SK-N-MC (cell line): ENCODE data around the gene KCNG2.

Experiments
- DNase-seq: peaks from one replicate; pipeline ENCODE4 v3.0.0-alpha.2; 2011; ENCODE audit warnings: low read depth, low spot score
- H3K27ac ChIP-seq: fragments of 200-600 bp; sonication (generic); 2 replicates; pipeline ENCODE4 v1.5.1; 2016; ENCODE audit warnings: mixed run types
- H3K36me3 ChIP-seq: fragments of 200-600 bp; sonication (generic); 2 replicates; pipeline ENCODE4 v1.6.1; 2017; ENCODE audit warnings: antibody characterized with exemption, low read length, mixed read lengths; ENCODE audit not compliant: insufficient read depth
- H3K4me3 ChIP-seq: fragments of 200-600 bp; sonication (generic); 2 replicates; pipeline ENCODE4 v1.5.1; 2016
- H3K9ac ChIP-seq: fragments of 200-600 bp; sonication (generic); 2 replicates; pipeline ENCODE4 v1.8.0; 2017; ENCODE audit warnings: mixed run types, mixed read lengths; ENCODE audit not compliant: insufficient read length
- H3K9me3 ChIP-seq: fragments of 200-600 bp; sonication (generic); 2 replicates; pipeline ENCODE4 v1.6.1; 2017; ENCODE audit warnings: low read depth, mild to moderate bottlenecking, antibody characterized with exemption, low read length, moderate library complexity, mixed read lengths
- EZH2 ChIP-seq: fragments of 200-600 bp; sonication (generic); IDR thresholded peaks from one replicate; pipeline ENCODE4 v1.6.1; 2017; ENCODE audit warnings: antibody characterized with exemption
- FOXP2 ChIP-seq: optimal IDR thresholded peaks from 2 replicates; pipeline ENCODE3; 2011; ENCODE audit warnings: mild to moderate bottlenecking, moderate library complexity; ENCODE audit not compliant: insufficient read depth; ENCODE audit errors: extremely low read length, control extremely low read depth
- POLR2AphosphoS5 ChIP-seq: IDR thresholded peaks from 2 replicates; pipeline ENCODE4 v1.6.1; 2012; ENCODE audit warnings: mild to moderate bottlenecking, low read depth, low read length, borderline replicate concordance

The KCNG2 gene

DNA sequence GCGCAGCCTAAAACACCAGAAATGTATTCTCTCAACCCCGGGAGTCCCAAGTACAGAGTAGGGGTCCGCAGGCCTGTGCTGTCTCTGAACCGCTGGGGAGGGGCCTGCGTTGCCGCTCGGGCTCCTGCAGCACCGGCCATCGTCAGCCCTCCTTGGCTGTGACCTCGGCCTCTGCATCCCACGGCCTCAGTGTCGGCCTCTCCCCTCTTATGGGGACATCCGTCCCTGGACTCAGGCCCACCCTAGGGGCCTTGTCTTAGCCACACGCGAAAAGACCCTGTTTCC, 50.5 kb downstream of the KCNG2 start:
- Histone ChIP-seq H3K9me3 (no peaks in the 10 kb centered on the region), H3K36me3 (no peaks in the 10 kb centered on the region), H3K4me3 (no peak overlapping the region), H3K27ac (no peak overlapping the region), H3K9ac (no peak overlapping the region)
- no peak for DNase-seq
- TF ChIP-seq EZH2 (no peak), POLR2AphosphoS5 (no peak)

DNA sequence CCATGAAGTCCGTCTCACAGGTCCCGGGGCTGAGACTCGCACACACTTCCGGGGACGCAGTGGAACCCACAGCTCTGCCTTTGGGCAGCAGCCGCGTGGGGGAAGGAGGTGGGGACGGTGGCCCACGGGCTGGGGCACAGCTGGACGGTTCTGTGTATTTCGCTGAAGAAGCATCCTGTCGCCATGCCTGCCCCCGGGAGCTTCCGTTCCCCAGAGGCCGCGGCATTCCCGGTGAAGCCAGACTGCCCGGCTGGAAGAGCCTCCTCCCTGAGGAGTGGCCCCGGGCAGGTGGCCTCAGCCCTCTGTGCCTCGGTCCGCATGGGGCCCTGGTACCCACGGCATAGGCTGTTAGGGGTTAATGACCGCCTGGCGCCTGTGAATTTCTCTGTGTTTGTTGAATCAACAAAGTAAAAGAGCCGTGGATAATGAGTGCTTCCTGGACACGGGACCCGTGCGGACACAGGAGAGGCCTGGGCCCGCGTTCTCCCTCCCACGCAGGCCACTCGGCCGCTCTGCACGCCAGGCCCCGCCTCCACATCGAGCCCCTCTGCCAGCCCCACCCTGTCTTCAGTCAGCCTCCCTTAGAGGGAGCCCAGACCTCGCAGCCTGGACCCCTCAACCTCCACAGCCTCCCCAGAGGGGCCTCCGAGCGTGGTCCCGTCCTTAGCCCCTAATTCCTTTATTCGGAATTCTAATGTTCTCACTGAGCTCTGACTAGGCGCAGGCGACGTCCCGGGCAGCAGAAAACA, 51.0 kb downstream of the KCNG2 start:
- Histone ChIP-seq H3K36me3 (no peaks in the 10 kb centered on the region), H3K27ac (no peak overlapping the region), H3K9ac (no peak overlapping the region), H3K9me3 (no peaks in the 10 kb centered on the region), H3K4me3 (no peak overlapping the region)
- TF ChIP-seq FOXP2, result no peak
- no peak for TF ChIP-seq EZH2
- no peak for DNase-seq

DNA sequence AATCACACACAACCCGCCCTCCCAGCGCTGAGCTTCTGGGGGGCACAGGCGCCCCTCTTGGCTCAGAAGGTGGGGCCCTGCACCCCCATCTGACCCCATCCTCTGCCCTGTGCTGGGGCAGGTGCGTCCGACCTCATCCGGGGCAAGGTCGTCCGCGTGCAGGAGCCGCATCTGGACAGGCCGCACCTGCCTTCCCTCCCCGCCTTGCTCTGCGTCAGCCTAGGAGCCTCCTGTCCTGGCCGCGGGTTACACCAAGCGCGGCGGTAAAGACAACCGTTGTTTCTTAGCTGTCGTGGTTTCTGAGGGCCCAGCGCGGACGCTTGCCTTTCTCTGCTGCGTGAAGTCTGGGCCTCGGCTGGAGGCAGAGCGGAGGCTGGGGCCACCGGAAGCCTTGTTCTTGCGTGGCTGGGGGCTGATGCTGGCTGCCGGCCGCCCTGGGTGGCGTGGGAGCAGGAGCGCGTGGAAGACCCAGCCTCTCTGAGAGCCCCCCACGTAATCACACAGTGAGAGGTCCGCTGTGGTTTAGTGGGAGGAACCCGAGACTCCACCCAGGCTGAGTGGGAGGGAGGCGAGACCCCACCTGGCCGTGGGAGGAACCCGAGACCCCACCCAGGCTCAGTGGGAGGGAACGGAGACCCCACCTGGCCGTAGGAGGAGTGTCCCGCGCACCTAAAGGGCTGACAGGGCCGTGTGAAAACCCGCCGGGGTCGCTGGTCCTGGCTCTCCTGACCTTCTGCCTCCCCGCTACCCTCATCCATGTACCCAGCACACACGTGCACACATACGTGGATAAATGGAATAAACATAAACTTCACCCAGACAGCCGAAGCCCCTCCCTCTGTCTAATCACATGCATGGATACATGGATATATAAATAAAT, 51.8 kb downstream of the KCNG2 start:
- Histone ChIP-seq H3K9me3 (no peaks in the 10 kb centered on the region), H3K4me3 (no peak overlapping the region), H3K36me3 (no peaks in the 10 kb centered on the region), H3K27ac (no peak overlapping the region), H3K9ac (no peak overlapping the region)
- no peak for DNase-seq
- TF ChIP-seq POLR2AphosphoS5 (no peak), EZH2 (no peak), FOXP2 (no peak)

DNA sequence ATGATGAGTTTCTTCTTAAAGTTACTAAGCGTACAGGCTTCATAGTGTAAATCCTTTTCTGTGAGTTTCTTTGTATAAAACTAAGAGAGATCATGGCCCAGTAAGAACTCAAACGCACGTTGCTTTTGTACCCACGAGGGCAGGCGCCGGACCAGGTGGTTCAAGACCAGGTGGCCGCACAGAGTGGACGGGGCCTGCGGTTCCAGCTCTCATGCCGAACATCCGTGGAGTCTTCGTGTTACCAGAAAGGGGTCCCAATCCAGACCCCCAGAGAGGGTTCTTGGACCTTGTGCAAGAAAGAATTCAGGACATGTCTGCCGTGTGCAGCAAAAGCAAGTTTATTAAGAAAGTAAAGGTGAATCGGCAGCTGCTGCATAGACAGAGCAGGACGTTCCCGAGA, 53.0 kb downstream of the KCNG2 start:
- DNase-seq, result no peak
- TF ChIP-seq EZH2 (no peak), POLR2AphosphoS5 (no peak), FOXP2 (no peak)
- no peaks in the 10 kb centered on the region for H3K36me3 ChIP-seq
- H3K4me3 ChIP-seq, result no peak overlapping the region
- no peak overlapping the region for H3K27ac ChIP-seq
- no peaks in the 10 kb centered on the region for H3K9me3 ChIP-seq
- H3K9ac ChIP-seq, result no peak overlapping the region

DNA sequence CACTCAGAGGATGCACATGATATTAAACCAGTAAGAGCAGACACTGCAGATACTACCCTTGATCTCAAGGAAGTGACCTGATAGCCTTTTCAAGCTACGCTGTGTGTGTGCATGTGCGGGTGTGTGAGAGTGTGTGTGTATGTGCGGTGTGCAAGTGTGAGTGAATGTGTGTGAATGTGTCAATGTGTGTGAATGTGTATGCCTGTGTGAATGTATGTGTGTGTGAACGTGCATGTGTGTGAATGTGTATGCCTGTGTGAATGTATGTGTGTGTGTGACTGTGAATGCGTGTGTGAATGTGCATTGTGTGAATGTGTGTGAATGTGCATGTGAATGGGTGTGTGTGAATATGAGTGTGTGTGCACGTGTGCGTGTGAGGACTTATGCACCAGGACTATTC, 53.8 kb downstream of the KCNG2 start:
- Histone ChIP-seq H3K36me3 (no peaks in the 10 kb centered on the region), H3K4me3 (no peak overlapping the region), H3K9ac (no peak overlapping the region), H3K9me3 (no peaks in the 10 kb centered on the region), H3K27ac (no peak overlapping the region)
- no peak for DNase-seq
- no peak for TF ChIP-seq POLR2AphosphoS5
- TF ChIP-seq EZH2, result no peak
- no peak for TF ChIP-seq FOXP2

DNA sequence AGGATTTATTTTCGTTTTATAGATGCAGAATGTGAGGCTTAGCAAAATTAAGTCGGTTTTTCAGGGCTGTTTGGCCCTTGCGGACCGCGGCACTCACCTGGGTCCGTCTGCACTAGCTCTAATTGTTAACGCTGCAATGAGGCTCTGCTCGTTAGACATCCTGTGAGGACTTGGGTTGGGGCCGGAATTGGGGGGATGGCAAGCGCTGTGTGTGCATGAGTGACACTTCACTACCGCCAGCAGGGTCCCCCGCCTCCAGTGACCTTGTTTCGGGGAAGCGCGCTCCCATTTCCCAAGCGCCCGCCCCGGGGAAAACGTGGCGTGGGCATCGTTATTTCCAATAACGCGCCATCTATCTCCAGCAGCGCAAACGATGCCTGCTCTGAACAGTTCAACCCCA, 54.2 kb downstream of the KCNG2 start:
- DNase-seq, result no peak
- TF ChIP-seq FOXP2, result no peak
- TF ChIP-seq EZH2, result no peak
- TF ChIP-seq POLR2AphosphoS5, result no peak

DNA sequence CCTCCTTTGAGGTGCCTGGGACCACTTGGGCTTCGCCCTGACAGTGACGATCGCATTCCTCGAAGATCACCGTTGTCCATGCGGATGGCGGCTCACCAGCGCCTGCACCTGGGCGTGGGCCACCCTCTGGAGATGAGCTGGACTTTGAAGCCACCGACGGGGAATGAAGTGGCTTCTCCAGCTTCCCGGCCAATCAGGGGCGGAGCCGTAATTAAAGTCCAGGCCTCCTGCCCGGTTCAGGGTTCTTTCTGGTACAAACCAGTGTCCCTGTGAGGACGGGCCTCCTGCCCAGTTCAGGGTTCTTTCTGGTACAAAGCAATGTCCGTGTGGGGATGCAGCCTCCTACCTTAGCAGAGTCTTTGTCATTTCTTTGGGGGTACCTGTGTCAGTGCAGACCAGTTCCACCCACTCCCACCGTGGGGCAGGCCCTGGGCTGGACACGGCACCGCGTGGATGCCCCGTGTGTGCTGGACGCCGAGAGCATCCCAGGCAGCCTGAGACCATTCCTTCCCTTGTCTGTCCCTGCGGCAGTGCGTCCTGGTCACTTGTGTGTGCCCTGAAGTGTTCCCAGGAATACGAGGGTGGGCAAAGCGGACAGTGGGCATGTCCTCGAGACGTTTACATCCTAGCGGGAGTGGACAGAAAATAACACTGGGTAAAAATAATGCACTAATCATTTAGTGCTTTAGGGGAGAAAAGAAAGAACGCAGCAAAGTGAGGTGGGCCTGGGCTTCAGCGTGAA, 55.0 kb downstream of the KCNG2 start:
- Histone ChIP-seq H3K4me3 (no peak overlapping the region), H3K9me3 (no peaks in the 10 kb centered on the region), H3K9ac (no peak overlapping the region), H3K27ac (no peak overlapping the region), H3K36me3 (no peaks in the 10 kb centered on the region)
- TF ChIP-seq POLR2AphosphoS5, result no peak
- no peak for TF ChIP-seq EZH2
- TF ChIP-seq FOXP2, result no peak
- no peak for DNase-seq

More for the DNA sequence above, 54.2 kb downstream of the KCNG2 start:
- H3K36me3 ChIP-seq, result no peaks in the 10 kb centered on the region
- no peaks in the 10 kb centered on the region for H3K9me3 ChIP-seq
- no peak overlapping the region for H3K4me3 ChIP-seq
- no peak overlapping the region for H3K9ac ChIP-seq
- H3K27ac ChIP-seq, result no peak overlapping the region

DNA sequence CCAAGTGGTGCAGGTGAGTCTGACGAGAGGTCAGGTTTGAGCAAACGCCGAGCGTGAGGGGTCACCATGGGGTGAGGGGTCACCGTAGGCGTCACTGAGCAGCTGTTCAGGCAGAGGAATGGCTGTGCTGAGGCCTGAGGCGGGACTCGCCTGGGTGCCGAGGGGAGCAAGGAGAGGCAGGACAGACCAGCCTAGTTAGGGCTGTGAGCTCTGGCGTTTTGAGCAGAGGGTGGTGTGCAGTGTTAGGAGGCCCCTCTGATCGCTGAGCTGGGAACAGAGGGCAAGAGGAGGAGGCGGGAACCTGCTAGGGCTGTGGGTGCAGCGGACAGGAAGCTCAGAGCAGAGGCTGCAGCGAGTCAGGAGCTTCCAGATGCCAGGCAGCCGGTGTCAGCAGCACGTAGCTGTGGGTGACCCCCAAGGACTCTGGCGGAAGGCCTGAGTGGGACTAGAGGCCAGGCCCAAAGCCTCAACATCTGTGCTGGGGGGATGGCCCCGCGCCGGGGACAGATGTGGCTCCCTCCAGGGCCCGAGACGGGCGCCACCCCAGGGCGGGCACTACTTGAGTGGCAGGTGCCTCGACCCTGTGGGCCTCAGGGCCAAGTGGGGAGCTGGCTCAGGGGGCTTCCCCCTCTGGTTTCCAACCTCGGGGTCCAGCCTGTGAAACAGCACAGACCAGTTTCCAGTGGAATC, 55.7 kb downstream of the KCNG2 start:
- TF ChIP-seq POLR2AphosphoS5 (no peak), FOXP2 (no peak), EZH2 (no peak)
- Histone ChIP-seq H3K9ac (no peak overlapping the region), H3K9me3 (no peaks in the 10 kb centered on the region), H3K27ac (no peak overlapping the region), H3K36me3 (no peaks in the 10 kb centered on the region), H3K4me3 (no peak overlapping the region)
- no peak for DNase-seq
